Peyer's patch (tissue), 4 donors: ENCODE data around the gene SRRM3. TPM values are rescaled to one million over a fixed set of nuclear protein-coding genes. Genes with fewer than 3 reads are reported as not detected.
"Not testable (repeated sequence)": the region's sequence is repeated elsewhere in the genome, so short reads cannot be mapped to it uniquely, and the experiment has no call there.

Experiments used
- DNase-seq, 3 donors: peaks; one replicate each; pipeline ENCODE4 v3.0.0-alpha.2; 2017 to 2019
- H3K27ac ChIP-seq, 4 donors: fragments of 200-600 bp; sonication (generic); one replicate each; pipeline ENCODE4 v1.5.1; 2016 to 2019
- H3K27me3 ChIP-seq, 2 donors: fragments of 200-600 bp; sonication (generic); one replicate each; pipeline ENCODE4 v1.5.1; 2019
- H3K36me3 ChIP-seq, 3 donors: fragments of 200-600 bp; sonication (generic); one replicate each; pipeline ENCODE4 v1.5.1; 2016 to 2019
- H3K4me1 ChIP-seq, 4 donors: fragments of 200-600 bp; sonication (generic); one replicate each; pipeline ENCODE4 v1.5.1; 2016 to 2019
- H3K4me3 ChIP-seq, 4 donors: fragments of 200-600 bp; sonication (generic); 1 replicate in 3 of 4; 2 replicates in 1 of 4; pipeline ENCODE4 v1.5.1; 2016 to 2019; ENCODE audit warnings: mild to moderate bottlenecking in 1 of 4
- H3K9me3 ChIP-seq, 4 donors: fragments of 200-600 bp; sonication (generic); one replicate each; pipeline ENCODE4 v1.5.1; 2016 to 2019; ENCODE audit warnings: mild to moderate bottlenecking in 1 of 4
- CTCF ChIP-seq, 6 experiments: fragments of 450-650 bp in 4 of 6; fragments of 200-600 bp in 2 of 6; sonication (generic) in 1 of 6; IDR thresholded peaks; one replicate each; pipeline ENCODE4 v1.5.1; 2017 to 2019; ENCODE audit warnings: antibody characterized with exemption in 6 of 6, mild to moderate bottlenecking in 3 of 6, moderate library complexity in 1 of 6
- POLR2A ChIP-seq, 2 donors: fragments of 450-650 bp; IDR thresholded peaks; one replicate each; pipeline ENCODE4 v1.5.1; 2017; ENCODE audit warnings: antibody characterized with exemption in 2 of 2, mild to moderate bottlenecking in 2 of 2, moderate library complexity in 2 of 2
- total RNA-seq, 4 donors: library from RNA; depleted of rRNA; stranded (reverse); fragments of >200 nt; gene quantifications; one replicate each; pipeline ENCODE4 v1.1.0, GENCODE V29; 2016

Gene SRRM3
- total RNA-seq, 4 donors from 2014 or later = 0.85 to 7.4 (median 1.2) TPM; not detected in 1

GRCh38 chr7:76225379-76225778 is 23.7 kb downstream of the SRRM3 start:
- no peaks in the 10 kb centered on the region for H3K27me3 ChIP-seq
- no peak overlapping the region for H3K27ac ChIP-seq
- DNase-seq = no peak
- no peaks in the 10 kb centered on the region for H3K4me1 ChIP-seq
- H3K36me3 ChIP-seq = no peaks in the 10 kb centered on the region
- H3K9me3 ChIP-seq = no peaks in the 10 kb centered on the region
- no peak for TF ChIP-seq POLR2A (IDR thresholded peaks at IDR 0.05)
- no peak for TF ChIP-seq CTCF (IDR thresholded peaks at IDR 0.05)
- no peak overlapping the region for H3K4me3 ChIP-seq

GRCh38 chr7:76225951-76226350 is 24.3 kb downstream of the SRRM3 start:
- no peak for DNase-seq
- Histone ChIP-seq H3K9me3 (no peaks in the 10 kb centered on the region), H3K27me3 (no peaks in the 10 kb centered on the region), H3K4me3 (no peak overlapping the region), H3K4me1 (no peaks in the 10 kb centered on the region), H3K36me3 (no peaks in the 10 kb centered on the region), H3K27ac (no peak overlapping the region)
- TF ChIP-seq CTCF (IDR thresholded peaks at IDR 0.05) = no peak

- H3K27me3 ChIP-seq, H3K27ac ChIP-seq, H3K4me3 ChIP-seq, H3K9me3 ChIP-seq, H3K36me3 ChIP-seq, DNase-seq, H3K4me1 ChIP-seq: not testable (repeated sequence)
Measured at GRCh38 chr7:76226878-76227423, 25.3 kb downstream of the SRRM3 start.

- Histone ChIP-seq H3K27me3 (peaks cover 0 to 5% of the 10 kb centered on the region in 2 donors), H3K9me3 (no peaks in the 10 kb centered on the region), H3K4me3 (no peak overlapping the region), H3K27ac (no peak overlapping the region), H3K4me1 (peaks cover 0 to 6% (median 2%) of the 10 kb centered on the region in 4 donors), H3K36me3 (no peaks in the 10 kb centered on the region)
- TF ChIP-seq CTCF (IDR thresholded peaks at IDR 0.05) = no peak
- no peak for TF ChIP-seq POLR2A (IDR thresholded peaks at IDR 0.05)
- DNase-seq = no peak
Measured at GRCh38 chr7:76230214-76230613, 28.5 kb downstream of the SRRM3 start.

- peaks cover 0 to 5% of the 10 kb centered on the region in 2 donors for H3K27me3 ChIP-seq
- H3K36me3 ChIP-seq = no peaks in the 10 kb centered on the region
- TF ChIP-seq POLR2A (IDR thresholded peaks at IDR 0.05) (no peak), CTCF (IDR thresholded peaks at IDR 0.05) (no peak)
- no peak overlapping the region for H3K4me3 ChIP-seq
- no peak for DNase-seq
- peaks cover 0 to 6% (median 2%) of the 10 kb centered on the region in 4 donors for H3K4me1 ChIP-seq
- H3K9me3 ChIP-seq = no peaks in the 10 kb centered on the region
- H3K27ac ChIP-seq = no peak overlapping the region
Measured at GRCh38 chr7:76231071-76231470, 29.4 kb downstream of the SRRM3 start.

- TF ChIP-seq CTCF (IDR thresholded peaks at IDR 0.05) = no peak
- no peak for TF ChIP-seq POLR2A (IDR thresholded peaks at IDR 0.05)
- Histone ChIP-seq H3K4me3 (no peak overlapping the region), H3K4me1 (peaks cover 0 to 6% (median 2%) of the 10 kb centered on the region in 4 donors), H3K9me3 (no peaks in the 10 kb centered on the region), H3K27ac (no peak overlapping the region), H3K36me3 (no peaks in the 10 kb centered on the region), H3K27me3 (peaks cover 0 to 5% of the 10 kb centered on the region in 2 donors)
- no peak for DNase-seq
Measured at GRCh38 chr7:76231583-76231982, 29.9 kb downstream of the SRRM3 start.
